K562 (cell line): ENCODE measurements around the gene EML5.

Experiments used
- CTCF ChIP-seq, 3 experiments: IDR thresholded peaks in 2 of 3; conservative IDR thresholded peaks in 1 of 3; 2 replicates each; pipeline ENCODE4 v1.5.1; 2011 to 2012; ENCODE audit warnings: low read length in 3 of 3, mild to moderate bottlenecking in 3 of 3, control low read depth in 2 of 3, improper control_type of control experiment in 1 of 3, inconsistent platforms in 1 of 3, low read depth in 1 of 3, mixed read lengths in 1 of 3, moderate library complexity in 1 of 3; ENCODE audit not compliant: insufficient read depth in 2 of 3
- CUX1 ChIP-seq: fragments of 200-800 bp; sonication (Bioruptor generic); IDR thresholded peaks from 2 replicates; pipeline ENCODE4 v1.6.1; 2016; ENCODE audit warnings: missing genetic modification characterization, missing compliant biosample characterization
- ELF4 ChIP-seq: fragments of 450-650 bp; formaldehyde crosslinking; IDR thresholded peaks from 2 replicates; pipeline ENCODE4 v1.4.0; 2022; ENCODE audit warnings: missing genetic modification characterization
- FOXA1 ChIP-seq: fragments of 450-650 bp; IDR thresholded peaks from 2 replicates; pipeline ENCODE4 v1.6.1; 2016; ENCODE audit warnings: mild to moderate bottlenecking, borderline replicate concordance
- HNRNPH1 ChIP-seq: fragments of 200-400 bp; formaldehyde crosslinking; optimal IDR thresholded peaks from 2 replicates; pipeline ENCODE3; 2017; ENCODE audit warnings: low read depth, mild to moderate bottlenecking, low read length, moderate library complexity
- IRF2 ChIP-seq: sonication (generic); formaldehyde crosslinking; IDR thresholded peaks from 2 replicates; pipeline ENCODE4 v1.8.1; 2022; ENCODE audit warnings: mild to moderate bottlenecking, missing genetic modification reagents
- JUND ChIP-seq, 2 experiments: IDR thresholded peaks; 2 replicates in 1 of 2; 3 replicates in 1 of 2; pipeline ENCODE4 v1.6.1; 2011; ENCODE audit warnings: borderline replicate concordance in 2 of 2, low read depth in 2 of 2, low read length in 2 of 2, improper control_type of control experiment in 1 of 2, missing biosample characterization in 1 of 2, missing genetic modification characterization in 1 of 2, missing genetic modification reagents in 1 of 2
- KDM5B ChIP-seq: fragments of 200-600 bp; sonication (generic); IDR thresholded peaks from 2 replicates; pipeline ENCODE4 v1.6.1; 2012; ENCODE audit warnings: low read depth, mild to moderate bottlenecking, moderate library complexity, low read length, control low read depth, inconsistent platforms; ENCODE audit not compliant: insufficient replicate concordance
- NBN ChIP-seq: fragments of 450-650 bp; IDR thresholded peaks from 2 replicates; pipeline ENCODE4 v1.6.1; 2016; ENCODE audit warnings: low read depth, mild to moderate bottlenecking
- NFYB ChIP-seq: IDR thresholded peaks from 2 replicates; pipeline ENCODE4 v1.6.1; 2011; ENCODE audit warnings: mild to moderate bottlenecking, moderate library complexity; ENCODE audit not compliant: insufficient read length; ENCODE audit errors: extremely low read depth
- PHB2 ChIP-seq: fragments of 450-650 bp; IDR thresholded peaks from 2 replicates; pipeline ENCODE4 v1.6.1; 2017; ENCODE audit warnings: low read depth
- POLR2AphosphoS5 ChIP-seq: IDR thresholded peaks from 2 replicates; pipeline ENCODE4 v1.6.1; 2011; ENCODE audit warnings: mild to moderate bottlenecking, low read depth, low read length, moderate library complexity; ENCODE audit not compliant: control insufficient read depth, insufficient read depth
- ZNF280A ChIP-seq: fragments of 450-650 bp; IDR thresholded peaks from 2 replicates; pipeline ENCODE4 v1.6.1; 2018; ENCODE audit warnings: mild to moderate bottlenecking, low read depth; ENCODE audit not compliant: partially characterized antibody

GRCh38 chr14:88612981-88613380 is 179.8 kb downstream of the EML5 start:
- TF ChIP-seq IRF2 (CRISPR knock-in tag) = no peak
- no peak for TF ChIP-seq CTCF (IDR thresholded peaks at IDR 0.05 in 2 of 3, conservative IDR thresholded peaks at IDR 0.05 in 1 of 3; ENCODE audit: insufficient read depth in 2 of 3, low read depth in 1 of 3, low read length in 3 of 3)
- no peak for TF ChIP-seq JUND (IDR thresholded peaks at IDR 0.05; ENCODE audit: borderline replicate concordance, low read depth, low read length)
- TF ChIP-seq JUND (tag; IDR thresholded peaks at IDR 0.05; ENCODE audit: borderline replicate concordance, low read depth, low read length) = no peak
- TF ChIP-seq CUX1 (CRISPR knock-in tag) = no peak
- no peak for TF ChIP-seq NBN
- TF ChIP-seq ZNF280A = no peak
- TF ChIP-seq KDM5B = no peak
- no peak for TF ChIP-seq POLR2AphosphoS5
- no peak for TF ChIP-seq PHB2
- TF ChIP-seq HNRNPH1 = no peak
- TF ChIP-seq FOXA1 = no peak
- no peak for TF ChIP-seq NFYB
- no peak for TF ChIP-seq ELF4 (CRISPR knock-in tag)
